Smooth muscle cell of the umbilical artery (primary cell): ENCODE results near the gene FUBP1. TPM values are rescaled to one million over a fixed set of nuclear protein-coding genes. Genes with fewer than 3 reads are reported as not detected.

Source experiments
- total RNA-seq: library from RNA; depleted of rRNA; stranded (reverse); fragments of >200 nt; gene quantifications from 2 replicates; pipeline ENCODE4 v1.2.3, GENCODE V29; 2014

Gene FUBP1
- total RNA-seq, result 85.8 and 132 TPM in 2 replicates

GRCh38 chr1:77978969-77979876 lies at the start of gene FUBP1:
TSS of gene FUBP1 (minus strand) at chr1:77979072. CDS start at chr1:77979004, 68 bp downstream.

GRCh38 chr1:78004719-78005447 lies 26.0 kb upstream of the FUBP1 start, which contains the start of gene DNAJB4:
TSS of gene DNAJB4 (plus strand) at chr1:78004939. CDS start at chr1:78005111, 172 bp downstream.

Other genes with a start within 250 kb of the FUBP1 start
- gene USP33, start 219.2 kb downstream of the FUBP1 start, total RNA-seq, result 79.0 and 87.9 TPM in 2 replicates
- gene MIGA1, start 199.4 kb downstream of the FUBP1 start, total RNA-seq, result 14.8 and 18.7 TPM in 2 replicates
- gene NEXN, start 90.4 kb downstream of the FUBP1 start, total RNA-seq, result 16.3 and 19.3 TPM in 2 replicates
- gene DNAJB4, start 25.9 kb upstream of the FUBP1 start, total RNA-seq, result 73.9 and 169 TPM in 2 replicates
- 0.30 and 1.2 TPM in 2 replicates for gene GIPC2, start 66.9 kb upstream of the FUBP1 start, total RNA-seq